Prostate gland (tissue), 2 donors: Measurements from ENCODE around the gene ITM2C. TPM values are rescaled to one million over a fixed set of nuclear protein-coding genes. Genes with fewer than 3 reads are reported as not detected.
A peak's percentile ranks its signal among the peaks of the same experiment; 100 is the strongest.

Experiments
- DNase-seq: peaks from one replicate; pipeline ENCODE4 v3.0.0-alpha.2; 2019; ENCODE audit warnings: low spot score
- H3K27ac ChIP-seq, 2 donors: fragments of 200-600 bp; sonication (generic); 2 replicates each; pipeline ENCODE4 v1.5.1; 2017 to 2019
- H3K27me3 ChIP-seq: fragments of 200-600 bp; sonication (generic); replicated peaks from 2 replicates; pipeline ENCODE4 v1.5.1; 2019; ENCODE audit not compliant: insufficient read depth
- H3K36me3 ChIP-seq, 2 donors: fragments of 200-600 bp; sonication (generic); 1 replicate in 1 of 2; 2 replicates in 1 of 2; pipeline versions ENCODE4 v1.5.1 to v1.8.1; 2017 to 2019
- H3K4me1 ChIP-seq: fragments of 200-600 bp; sonication (generic); replicated peaks from 2 replicates; pipeline ENCODE4 v1.5.1; 2019
- H3K4me3 ChIP-seq, 2 donors: fragments of 200-600 bp; sonication (generic); 2 replicates each; pipeline ENCODE4 v1.5.1; 2017 to 2019
- H3K9me3 ChIP-seq: fragments of 200-600 bp; sonication (generic); 2 replicates; pipeline ENCODE4 v1.5.1; 2017
- CTCF ChIP-seq, 4 experiments: fragments of 200-600 bp in 2 of 4; fragments of 450-650 bp in 2 of 4; sonication (generic) in 2 of 4; IDR thresholded peaks; 1 replicate in 3 of 4; 2 replicates in 1 of 4; pipeline ENCODE4 v1.5.1; 2016 to 2019; ENCODE audit warnings: antibody characterized with exemption in 4 of 4, mild to moderate bottlenecking in 2 of 4, moderate library complexity in 2 of 4
- POLR2A ChIP-seq: fragments of 450-650 bp; IDR thresholded peaks from one replicate; pipeline ENCODE4 v1.6.1; 2016; ENCODE audit warnings: antibody characterized with exemption, mild to moderate bottlenecking
- POLR2AphosphoS5 ChIP-seq: sonication (generic); formaldehyde crosslinking; IDR thresholded peaks from one replicate; pipeline ENCODE4 v1.6.1; 2017; ENCODE audit warnings: antibody characterized with exemption
- WGBS: methylation state at CpG from one replicate; pipeline ENCODE4 v1.1.5; 2018; 5-methylcytosine and 5-hydroxymethylcytosine counted together
- intact Hi-C: fragments of 100-400 bp; cut with DNase I; formaldehyde crosslinking; loops from one replicate; pipeline ENCODE4 v1.14.2; 2022
- total RNA-seq, 2 donors: library from RNA; depleted of rRNA; stranded (reverse); fragments of >200 nt; gene quantifications; one replicate each; pipeline ENCODE4 v1.1.0, GENCODE V29; 2016

The ITM2C gene
- total RNA-seq, 2 donors from 2014 or later = 104 to 137 TPM

- intact Hi-C loops = no loop called here
- Histone ChIP-seq H3K27ac (peak overlapping the region; percentile 12 to 15), H3K9me3 (no peaks in the 10 kb centered on the region), H3K27me3 (no peaks in the 10 kb centered on the region), H3K4me1 (peaks cover 12% of the 10 kb centered on the region), H3K36me3 (no peaks in the 10 kb centered on the region), H3K4me3 (no peak overlapping the region)
- 39% methylated on average over 15 of the region's 15 CpGs for WGBS
- TF ChIP-seq POLR2AphosphoS5 (no peak), POLR2A (no peak), CTCF (IDR thresholded peaks at IDR 0.05) (no peak)
- no peak for DNase-seq
Measured at GRCh38 chr2:230868161-230868946, 3.6 kb downstream of the ITM2C start.

DNA sequence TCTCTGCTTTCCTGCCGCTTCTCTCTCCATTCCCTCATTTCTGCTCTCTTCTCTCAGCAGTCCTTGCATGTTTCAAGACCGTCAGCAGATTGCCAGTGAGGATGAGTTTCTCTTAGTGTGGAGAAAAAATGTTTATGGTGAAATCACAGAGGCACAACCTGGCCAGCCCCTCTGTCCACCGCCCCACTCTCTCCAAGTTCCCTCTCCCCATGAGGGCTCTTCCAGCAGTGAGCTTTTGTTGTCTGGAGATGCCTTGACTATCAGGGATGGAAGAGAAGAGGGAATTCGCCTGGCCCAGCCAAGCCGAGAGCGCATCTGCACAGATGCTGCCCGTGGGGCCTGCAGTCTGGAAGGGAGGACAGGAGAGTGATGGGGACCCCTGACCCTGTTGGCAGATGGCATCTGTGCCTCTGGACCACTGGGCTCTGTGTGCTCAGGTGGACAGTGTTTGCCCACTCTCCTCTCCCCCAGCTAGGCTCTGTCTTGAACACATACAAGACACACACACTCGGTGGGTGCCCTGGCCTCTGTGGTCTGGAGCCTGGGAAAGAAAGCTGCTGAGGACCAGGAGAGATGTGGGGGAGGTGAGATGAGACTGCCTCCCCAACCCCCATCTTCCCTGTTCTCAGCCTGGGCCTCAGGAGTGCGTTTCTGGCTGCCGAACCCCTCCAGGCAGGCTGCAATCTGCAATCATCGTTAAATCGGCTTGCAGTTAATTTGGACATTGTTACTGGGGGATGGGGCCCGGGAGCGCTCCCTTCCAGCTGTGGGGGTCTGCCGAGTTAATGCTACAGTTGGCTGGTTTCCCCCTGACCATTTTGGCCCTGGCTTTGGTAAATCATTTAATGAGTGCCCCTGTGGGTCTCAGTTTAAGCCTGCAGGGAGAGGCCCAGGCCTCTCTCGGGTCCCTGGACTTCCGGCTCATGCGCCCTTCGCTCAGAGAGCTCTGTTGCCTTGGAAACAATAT is 4.5 kb downstream of the ITM2C start:
- Histone ChIP-seq H3K4me1 (peaks cover 12% of the 10 kb centered on the region), H3K27me3 (no peaks in the 10 kb centered on the region), H3K27ac (peak overlapping the region; percentile 12 to 15), H3K9me3 (no peaks in the 10 kb centered on the region), H3K36me3 (no peaks in the 10 kb centered on the region), H3K4me3 (no peak overlapping the region)
- no peak for DNase-seq
- WGBS = 62% methylated on average over 19 of the region's 19 CpGs
- no peak for TF ChIP-seq POLR2AphosphoS5
- no peak for TF ChIP-seq CTCF (IDR thresholded peaks at IDR 0.05)
- intact Hi-C loops = no loop called here

- no peaks in the 10 kb centered on the region for H3K36me3 ChIP-seq
- H3K9me3 ChIP-seq = no peaks in the 10 kb centered on the region
- intact Hi-C loops = no loop called here
- peak overlapping the region; percentile 17 to 54 for H3K27ac ChIP-seq
- H3K4me1 ChIP-seq = peaks cover 12% of the 10 kb centered on the region
- no peaks in the 10 kb centered on the region for H3K27me3 ChIP-seq
- no peak for TF ChIP-seq POLR2AphosphoS5
- TF ChIP-seq CTCF (IDR thresholded peaks at IDR 0.05) = no peak
- no peak for TF ChIP-seq POLR2A
- no peak overlapping the region for H3K4me3 ChIP-seq
- DNase-seq = no peak
- 63% methylated on average over 11 of the region's 11 CpGs for WGBS
Measured at GRCh38 chr2:230869914-230870543, 5.3 kb downstream of the ITM2C start.

DNA sequence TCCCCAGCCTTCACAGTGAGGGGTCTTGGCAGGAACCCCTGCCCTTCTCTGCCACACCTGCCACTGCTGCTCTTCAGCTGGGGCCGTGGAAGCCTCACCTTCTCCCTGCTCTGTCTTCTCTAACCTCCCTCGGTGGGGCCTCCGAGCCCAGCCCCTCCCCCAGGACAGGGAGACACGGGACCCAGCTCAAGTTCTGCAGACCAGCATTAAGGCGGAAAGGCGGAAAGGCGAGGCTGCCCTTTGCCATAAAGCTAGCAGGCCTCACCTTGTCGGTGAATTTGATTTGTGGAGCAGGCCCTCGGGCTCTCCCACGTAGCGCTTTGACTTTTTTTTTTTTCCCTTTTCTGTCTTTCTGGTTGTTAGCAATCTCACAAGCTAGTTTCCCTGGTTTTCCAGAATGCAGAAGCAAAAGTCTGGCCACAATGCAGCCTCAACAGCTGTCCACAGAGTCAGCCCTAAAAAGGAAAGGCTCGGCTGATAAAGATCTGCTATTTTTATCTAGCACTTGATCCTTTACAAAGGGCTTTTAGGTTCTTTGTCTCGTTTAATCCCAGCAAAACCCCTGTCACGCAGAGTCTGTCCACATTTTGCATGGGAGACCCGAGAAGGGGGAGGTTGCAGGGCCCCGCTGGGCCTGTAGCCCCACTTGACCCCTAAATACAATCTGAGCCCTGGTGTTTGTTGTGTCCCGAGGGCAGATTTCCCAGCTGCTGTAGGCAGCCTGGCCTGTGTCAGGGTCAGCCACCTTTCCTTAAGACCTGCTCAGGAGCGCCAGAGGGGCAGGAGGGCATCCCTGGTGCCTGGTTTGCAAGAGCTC is 6.0 kb downstream of the ITM2C start:
- H3K9me3 ChIP-seq = no peaks in the 10 kb centered on the region
- no peak for DNase-seq
- intact Hi-C loops = no loop called here
- H3K36me3 ChIP-seq = peaks cover 0 to 1% of the 10 kb centered on the region in 2 donors
- H3K4me3 ChIP-seq = no peak overlapping the region
- H3K4me1 ChIP-seq = peaks cover 12% of the 10 kb centered on the region
- H3K27ac ChIP-seq = peak overlapping the region; percentile 30 to 54
- 19% methylated on average over 18 of the region's 18 CpGs for WGBS
- no peaks in the 10 kb centered on the region for H3K27me3 ChIP-seq
- TF ChIP-seq POLR2A (no peak), POLR2AphosphoS5 (no peak), CTCF (IDR thresholded peaks at IDR 0.05) (no peak)
